Spleen (tissue), 7 donors: Measurements from ENCODE around the gene BRD8.
"Not testable (repeated sequence)": the region's sequence is repeated elsewhere in the genome, so short reads cannot be mapped to it uniquely, and the experiment has no call there.

Source experiments
- POLR2A ChIP-seq, 3 donors: fragments of 450-650 bp; IDR thresholded peaks; one replicate each; pipeline ENCODE4 v1.5.1; 2017; ENCODE audit warnings: antibody characterized with exemption in 3 of 3, mild to moderate bottlenecking in 1 of 3
- POLR2AphosphoS5 ChIP-seq, 3 donors: sonication (generic); formaldehyde crosslinking; IDR thresholded peaks; one replicate each; pipeline ENCODE4 v1.5.1; 2017; ENCODE audit warnings: antibody characterized with exemption in 3 of 3
- TF ChIP-seq, protein P1 (sequence below), 11 experiments: fragments of 200-600 bp in 7 of 11; fragments of 450-650 bp in 4 of 11; sonication (generic) in 4 of 11; IDR thresholded peaks in 8 of 11; conservative IDR thresholded peaks in 3 of 11; 1 replicate in 7 of 11; 2 replicates in 4 of 11; pipeline versions ENCODE4 v1.4.0 to v1.8.0; 2016 to 2021; ENCODE audit warnings: antibody characterized with exemption in 11 of 11, inconsistent platforms in 4 of 11, mild to moderate bottlenecking in 1 of 11
- donor health status: DM: no; HTN: no; CAD: no; lungs with moderate emphysema.
- donor health status: DM: no; HTN: no; CAD: no.
- donor health status: DM: no; HTN: no; CAD: no.

GRCh38 chr5:138193859-138194258 lies 15.4 kb upstream of the BRD8 start:
- TF ChIP-seq POLR2A, POLR2AphosphoS5 (IDR thresholded peaks at IDR 0.05): not testable (repeated sequence)
- TF ChIP-seq, protein P1, sequence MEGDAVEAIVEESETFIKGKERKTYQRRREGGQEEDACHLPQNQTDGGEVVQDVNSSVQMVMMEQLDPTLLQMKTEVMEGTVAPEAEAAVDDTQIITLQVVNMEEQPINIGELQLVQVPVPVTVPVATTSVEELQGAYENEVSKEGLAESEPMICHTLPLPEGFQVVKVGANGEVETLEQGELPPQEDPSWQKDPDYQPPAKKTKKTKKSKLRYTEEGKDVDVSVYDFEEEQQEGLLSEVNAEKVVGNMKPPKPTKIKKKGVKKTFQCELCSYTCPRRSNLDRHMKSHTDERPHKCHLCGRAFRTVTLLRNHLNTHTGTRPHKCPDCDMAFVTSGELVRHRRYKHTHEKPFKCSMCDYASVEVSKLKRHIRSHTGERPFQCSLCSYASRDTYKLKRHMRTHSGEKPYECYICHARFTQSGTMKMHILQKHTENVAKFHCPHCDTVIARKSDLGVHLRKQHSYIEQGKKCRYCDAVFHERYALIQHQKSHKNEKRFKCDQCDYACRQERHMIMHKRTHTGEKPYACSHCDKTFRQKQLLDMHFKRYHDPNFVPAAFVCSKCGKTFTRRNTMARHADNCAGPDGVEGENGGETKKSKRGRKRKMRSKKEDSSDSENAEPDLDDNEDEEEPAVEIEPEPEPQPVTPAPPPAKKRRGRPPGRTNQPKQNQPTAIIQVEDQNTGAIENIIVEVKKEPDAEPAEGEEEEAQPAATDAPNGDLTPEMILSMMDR (IDR thresholded peaks at IDR 0.05 in 8 of 11, conservative IDR thresholded peaks at IDR 0.05 in 3 of 11) = not testable (repeated sequence)
